Measurements from ENCODE around the gene PAIP1.

The PAIP1 gene

GRCh38 chr5:43573058-43573457, 16.2 kb upstream of the PAIP1 start:
- H3K23ac ChIP-seq (ENCODE audit: low read length): no peak overlapping the region
- no peaks in the 10 kb centered on the region for H3K79me1 ChIP-seq (ENCODE audit: low read length)
- no peak overlapping the region for H3K18ac ChIP-seq (ENCODE audit: low read length)
- H4K5ac ChIP-seq (ENCODE audit: low read length): no peak overlapping the region
- no peak overlapping the region for H4K8ac ChIP-seq (ENCODE audit: low read depth, low read length)
- H3K36me3 ChIP-seq (ENCODE audit: control insufficient read depth, insufficient read depth, low read length): no peaks in the 10 kb centered on the region
- DNase-seq: no peak
- no peak overlapping the region for H2AK5ac ChIP-seq (ENCODE audit: low read length)
- H3K4ac ChIP-seq (ENCODE audit: low read depth, low read length): no peak overlapping the region
- H2BK5ac ChIP-seq (ENCODE audit: low read length): no peak overlapping the region
- no peak overlapping the region for H3K4me3 ChIP-seq (ENCODE audit: low read length)
- no peaks in the 10 kb centered on the region for H3K4me1 ChIP-seq (ENCODE audit: control insufficient read depth, low read depth, low read length)
- H2BK120ac ChIP-seq (ENCODE audit: low read depth, low read length): no peak overlapping the region
- no peak overlapping the region for H3K4me2 ChIP-seq (ENCODE audit: low read length)
- no peak overlapping the region for H3K27ac ChIP-seq (ENCODE audit: low read depth, low read length)
- no peak overlapping the region for H2BK15ac ChIP-seq (replicated peaks; ENCODE audit: low read depth)
- no peak overlapping the region for H3K9ac ChIP-seq (ENCODE audit: low read length)
- no peaks in the 10 kb centered on the region for H3K27me3 ChIP-seq (ENCODE audit: insufficient read depth, low read length, poor library complexity)
- WGBS (ENCODE audit: extremely low coverage, insufficient coverage, low lambda C conversion rate): no CpG with 5 or more reads among the region's 1 CpG
- H3K56ac ChIP-seq (ENCODE audit: low read length): no peak overlapping the region
- H3K79me2 ChIP-seq (ENCODE audit: control insufficient read depth, insufficient read depth, low read length): no peaks in the 10 kb centered on the region

GRCh38 chr5:43572357-43572756, 15.5 kb upstream of the PAIP1 start:
- H3K36me3 ChIP-seq (ENCODE audit: control insufficient read depth, insufficient read depth, low read length): no peaks in the 10 kb centered on the region

GRCh38 chr5:43571237-43571636, 14.4 kb upstream of the PAIP1 start:
- Histone ChIP-seq H4K5ac (ENCODE audit: low read length) (no peak overlapping the region), H3K18ac (ENCODE audit: low read length) (no peak overlapping the region), H3K4ac (ENCODE audit: low read depth, low read length) (no peak overlapping the region), H2AK5ac (ENCODE audit: low read length) (no peak overlapping the region), H3K79me2 (ENCODE audit: control insufficient read depth, insufficient read depth, low read length) (no peaks in the 10 kb centered on the region), H3K27ac (ENCODE audit: low read depth, low read length) (no peak overlapping the region), H3K23ac (ENCODE audit: low read length) (no peak overlapping the region), H3K36me3 (ENCODE audit: control insufficient read depth, insufficient read depth, low read length) (no peaks in the 10 kb centered on the region), H4K8ac (ENCODE audit: low read depth, low read length) (no peak overlapping the region), H2BK120ac (ENCODE audit: low read depth, low read length) (no peak overlapping the region), H3K4me1 (ENCODE audit: control insufficient read depth, low read depth, low read length) (no peaks in the 10 kb centered on the region), H2BK5ac (ENCODE audit: low read length) (no peak overlapping the region), H3K79me1 (ENCODE audit: low read length) (no peaks in the 10 kb centered on the region), H2BK15ac (replicated peaks; ENCODE audit: low read depth) (no peak overlapping the region), H3K56ac (ENCODE audit: low read length) (no peak overlapping the region), H3K4me3 (ENCODE audit: low read length) (no peak overlapping the region), H3K27me3 (ENCODE audit: insufficient read depth, low read length, poor library complexity) (no peaks in the 10 kb centered on the region), H3K9ac (ENCODE audit: low read length) (no peak overlapping the region), H3K4me2 (ENCODE audit: low read length) (no peak overlapping the region)
- DNase-seq: no peak
- no CpG with 5 or more reads among the region's 5 CpGs for WGBS (ENCODE audit: extremely low coverage, insufficient coverage, low lambda C conversion rate)

More at GRCh38 chr5:43572357-43572756, 15.5 kb upstream of the PAIP1 start:
- Histone ChIP-seq H3K56ac (ENCODE audit: low read length) (no peak overlapping the region), H3K27ac (ENCODE audit: low read depth, low read length) (no peak overlapping the region), H3K4me2 (ENCODE audit: low read length) (no peak overlapping the region), H3K79me1 (ENCODE audit: low read length) (no peaks in the 10 kb centered on the region), H2BK5ac (ENCODE audit: low read length) (no peak overlapping the region), H3K79me2 (ENCODE audit: control insufficient read depth, insufficient read depth, low read length) (no peaks in the 10 kb centered on the region), H4K5ac (ENCODE audit: low read length) (no peak overlapping the region), H4K8ac (ENCODE audit: low read depth, low read length) (no peak overlapping the region), H3K9ac (ENCODE audit: low read length) (no peak overlapping the region), H2BK120ac (ENCODE audit: low read depth, low read length) (no peak overlapping the region), H3K18ac (ENCODE audit: low read length) (no peak overlapping the region), H3K4me1 (ENCODE audit: control insufficient read depth, low read depth, low read length) (no peaks in the 10 kb centered on the region), H3K27me3 (ENCODE audit: insufficient read depth, low read length, poor library complexity) (no peaks in the 10 kb centered on the region), H3K23ac (ENCODE audit: low read length) (no peak overlapping the region), H3K4me3 (ENCODE audit: low read length) (no peak overlapping the region), H2AK5ac (ENCODE audit: low read length) (no peak overlapping the region), H2BK15ac (replicated peaks; ENCODE audit: low read depth) (no peak overlapping the region), H3K4ac (ENCODE audit: low read depth, low read length) (no peak overlapping the region)
- no peak for DNase-seq
- no CpG with 5 or more reads among the region's 2 CpGs for WGBS (ENCODE audit: extremely low coverage, insufficient coverage, low lambda C conversion rate)

- Histone ChIP-seq H3K4me3 (ENCODE audit: low read length) (no peak overlapping the region), H3K27ac (ENCODE audit: low read depth, low read length) (no peak overlapping the region), H3K36me3 (ENCODE audit: control insufficient read depth, insufficient read depth, low read length) (no peaks in the 10 kb centered on the region), H3K4me2 (ENCODE audit: low read length) (no peak overlapping the region), H3K4me1 (ENCODE audit: control insufficient read depth, low read depth, low read length) (no peaks in the 10 kb centered on the region), H4K5ac (ENCODE audit: low read length) (no peak overlapping the region), H2AK5ac (ENCODE audit: low read length) (no peak overlapping the region), H2BK120ac (ENCODE audit: low read depth, low read length) (no peak overlapping the region), H3K79me2 (ENCODE audit: control insufficient read depth, insufficient read depth, low read length) (no peaks in the 10 kb centered on the region), H3K9ac (ENCODE audit: low read length) (no peak overlapping the region), H3K56ac (ENCODE audit: low read length) (no peak overlapping the region), H3K18ac (ENCODE audit: low read length) (no peak overlapping the region), H4K8ac (ENCODE audit: low read depth, low read length) (no peak overlapping the region), H3K27me3 (ENCODE audit: insufficient read depth, low read length, poor library complexity) (no peaks in the 10 kb centered on the region), H3K79me1 (ENCODE audit: low read length) (no peaks in the 10 kb centered on the region), H3K23ac (ENCODE audit: low read length) (no peak overlapping the region), H2BK15ac (replicated peaks; ENCODE audit: low read depth) (no peak overlapping the region), H2BK5ac (ENCODE audit: low read length) (no peak overlapping the region), H3K4ac (ENCODE audit: low read depth, low read length) (no peak overlapping the region)
- no peak for DNase-seq
- WGBS (ENCODE audit: extremely low coverage, insufficient coverage, low lambda C conversion rate): no CpG with 5 or more reads among the region's 8 CpGs
Measured at GRCh38 chr5:43570450-43571158, 13.7 kb upstream of the PAIP1 start.

- no peaks in the 10 kb centered on the region for H3K27me3 ChIP-seq (ENCODE audit: insufficient read depth, low read length, poor library complexity)
- H3K27ac ChIP-seq (ENCODE audit: low read depth, low read length): no peak overlapping the region
- WGBS (ENCODE audit: extremely low coverage, insufficient coverage, low lambda C conversion rate): no CpG with 5 or more reads among the region's 4 CpGs
- H3K79me2 ChIP-seq (ENCODE audit: control insufficient read depth, insufficient read depth, low read length): no peaks in the 10 kb centered on the region
- H3K4me3 ChIP-seq (ENCODE audit: low read length): no peak overlapping the region
- H4K8ac ChIP-seq (ENCODE audit: low read depth, low read length): no peak overlapping the region
- no peak for DNase-seq
- H3K79me1 ChIP-seq (ENCODE audit: low read length): no peaks in the 10 kb centered on the region
- H3K18ac ChIP-seq (ENCODE audit: low read length): no peak overlapping the region
- H3K9ac ChIP-seq (ENCODE audit: low read length): no peak overlapping the region
- H2AK5ac ChIP-seq (ENCODE audit: low read length): no peak overlapping the region
- H3K4me1 ChIP-seq (ENCODE audit: control insufficient read depth, low read depth, low read length): no peaks in the 10 kb centered on the region
- H3K4me2 ChIP-seq (ENCODE audit: low read length): no peak overlapping the region
- H3K4ac ChIP-seq (ENCODE audit: low read depth, low read length): no peak overlapping the region
- no peak overlapping the region for H2BK120ac ChIP-seq (ENCODE audit: low read depth, low read length)
- H4K5ac ChIP-seq (ENCODE audit: low read length): no peak overlapping the region
- H3K56ac ChIP-seq (ENCODE audit: low read length): no peak overlapping the region
- no peaks in the 10 kb centered on the region for H3K36me3 ChIP-seq (ENCODE audit: control insufficient read depth, insufficient read depth, low read length)
- no peak overlapping the region for H3K23ac ChIP-seq (ENCODE audit: low read length)
- H2BK15ac ChIP-seq (replicated peaks; ENCODE audit: low read depth): no peak overlapping the region
- H2BK5ac ChIP-seq (ENCODE audit: low read length): no peak overlapping the region
Measured at GRCh38 chr5:43569236-43569746, 12.4 kb upstream of the PAIP1 start.

- Histone ChIP-seq H4K8ac (ENCODE audit: low read depth, low read length) (no peak overlapping the region), H3K56ac (ENCODE audit: low read length) (no peak overlapping the region), H2BK120ac (ENCODE audit: low read depth, low read length) (no peak overlapping the region), H3K79me2 (ENCODE audit: control insufficient read depth, insufficient read depth, low read length) (no peaks in the 10 kb centered on the region), H3K36me3 (ENCODE audit: control insufficient read depth, insufficient read depth, low read length) (no peaks in the 10 kb centered on the region), H3K4me1 (ENCODE audit: control insufficient read depth, low read depth, low read length) (no peaks in the 10 kb centered on the region), H3K18ac (ENCODE audit: low read length) (no peak overlapping the region), H3K9ac (ENCODE audit: low read length) (no peak overlapping the region), H2AK5ac (ENCODE audit: low read length) (no peak overlapping the region), H3K4ac (ENCODE audit: low read depth, low read length) (no peak overlapping the region), H4K5ac (ENCODE audit: low read length) (no peak overlapping the region), H3K23ac (ENCODE audit: low read length) (no peak overlapping the region), H2BK5ac (ENCODE audit: low read length) (no peak overlapping the region), H2BK15ac (replicated peaks; ENCODE audit: low read depth) (no peak overlapping the region), H3K4me3 (ENCODE audit: low read length) (no peak overlapping the region), H3K27me3 (ENCODE audit: insufficient read depth, low read length, poor library complexity) (no peaks in the 10 kb centered on the region), H3K79me1 (ENCODE audit: low read length) (no peaks in the 10 kb centered on the region), H3K27ac (ENCODE audit: low read depth, low read length) (no peak overlapping the region), H3K4me2 (ENCODE audit: low read length) (no peak overlapping the region)
- DNase-seq: no peak
- WGBS (ENCODE audit: extremely low coverage, insufficient coverage, low lambda C conversion rate): no CpG with 5 or more reads among the region's 3 CpGs
Measured at GRCh38 chr5:43567967-43568366, 11.1 kb upstream of the PAIP1 start.
